ENCODE results near the gene EPHA7.

DNA sequence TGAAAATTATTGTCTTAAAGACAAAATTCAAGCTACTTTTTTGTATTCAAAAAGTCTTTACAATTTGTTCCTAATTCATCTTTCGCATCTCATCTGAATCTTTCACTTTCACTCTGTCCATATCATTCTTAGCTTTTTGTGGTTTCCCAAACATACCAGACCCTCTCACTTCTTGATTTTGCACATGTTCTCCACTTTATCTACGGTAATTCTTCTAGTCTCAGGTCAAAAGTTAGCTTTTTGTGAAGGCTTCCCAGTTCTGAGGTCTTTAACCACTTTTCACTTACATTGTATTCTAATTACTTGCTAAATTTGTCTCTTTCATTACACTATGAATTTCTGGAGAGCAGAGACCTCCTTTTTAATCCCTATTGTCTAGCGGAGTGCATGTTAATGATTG is 34.6 kb upstream of the EPHA7 start:
- TF ChIP-seq POLR2AphosphoS5 (IDR thresholded peaks at IDR 0.05; ENCODE audit: borderline replicate concordance, low read depth, low read length) (no peak), EZH2 (IDR thresholded peaks at IDR 0.05) (no peak)
